Thyroid gland (tissue), 4 donors: ENCODE data around the gene ABHD3. TPM values are rescaled to one million over a fixed set of nuclear protein-coding genes. Genes with fewer than 3 reads are reported as not detected.
A peak's percentile ranks its signal among the peaks of the same experiment; 100 is the strongest.

Experiments used
- DNase-seq, 2 donors: peaks; one replicate each; pipeline ENCODE4 v3.0.0-alpha.2; 2019
- H3K27ac ChIP-seq, 3 donors: fragments of 200-600 bp; sonication (generic); 1 replicate in 2 of 3; 2 replicates in 1 of 3; pipeline ENCODE4 v1.5.1; 2016 to 2019; ENCODE audit warnings: mild to moderate bottlenecking in 1 of 3, moderate library complexity in 1 of 3
- H3K27me3 ChIP-seq: fragments of 200-600 bp; sonication (generic); one replicate; pipeline ENCODE4 v1.5.1; 2019
- H3K36me3 ChIP-seq, 2 donors: fragments of 200-600 bp; sonication (generic); one replicate each; pipeline ENCODE4 v1.5.1; 2016 to 2019
- H3K4me1 ChIP-seq, 2 donors: fragments of 200-600 bp; sonication (generic); one replicate each; pipeline ENCODE4 v1.5.1; 2017 to 2019
- H3K4me3 ChIP-seq, 3 donors: fragments of 200-600 bp; sonication (generic); replicated peaks in 1 of 3; 1 replicate in 2 of 3; 2 replicates in 1 of 3; pipeline ENCODE4 v1.5.1; 2016; ENCODE audit warnings: mild to moderate bottlenecking in 1 of 3
- H3K9me3 ChIP-seq: fragments of 200-600 bp; sonication (generic); one replicate; pipeline ENCODE4 v1.5.1; 2017
- POLR2A ChIP-seq, 2 donors: fragments of 450-650 bp; IDR thresholded peaks; one replicate each; pipeline ENCODE4 v1.6.1; 2017; ENCODE audit warnings: antibody characterized with exemption in 2 of 2, mild to moderate bottlenecking in 2 of 2, moderate library complexity in 1 of 2
- WGBS, 2 donors: methylation state at CpG; one replicate each; pipeline ENCODE4 v1.1.5; 2017; 5-methylcytosine and 5-hydroxymethylcytosine counted together
- intact Hi-C: fragments of 100-400 bp; cut with DNase I; formaldehyde crosslinking; loops from one replicate; pipeline ENCODE4 v1.15.1; 2023
- total RNA-seq, 4 donors: library from RNA; depleted of rRNA; stranded (reverse); fragments of >200 nt; gene quantifications; one replicate each; pipeline ENCODE4 v1.2.3, GENCODE V29; 2016
- TF ChIP-seq, protein P1 (sequence below), 6 experiments: fragments of 200-600 bp in 3 of 6; fragments of 450-650 bp in 3 of 6; sonication (generic) in 3 of 6; IDR thresholded peaks; one replicate each; pipeline ENCODE4 v1.5.1; 2016 to 2019; ENCODE audit warnings: antibody characterized with exemption in 6 of 6, mild to moderate bottlenecking in 2 of 6, inconsistent platforms in 1 of 6, moderate library complexity in 1 of 6

ABHD3 gene, protein sequence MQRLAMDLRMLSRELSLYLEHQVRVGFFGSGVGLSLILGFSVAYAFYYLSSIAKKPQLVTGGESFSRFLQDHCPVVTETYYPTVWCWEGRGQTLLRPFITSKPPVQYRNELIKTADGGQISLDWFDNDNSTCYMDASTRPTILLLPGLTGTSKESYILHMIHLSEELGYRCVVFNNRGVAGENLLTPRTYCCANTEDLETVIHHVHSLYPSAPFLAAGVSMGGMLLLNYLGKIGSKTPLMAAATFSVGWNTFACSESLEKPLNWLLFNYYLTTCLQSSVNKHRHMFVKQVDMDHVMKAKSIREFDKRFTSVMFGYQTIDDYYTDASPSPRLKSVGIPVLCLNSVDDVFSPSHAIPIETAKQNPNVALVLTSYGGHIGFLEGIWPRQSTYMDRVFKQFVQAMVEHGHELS
- total RNA-seq: 10 to 100 TPM; 17.6 to 28.2 (median 24.5) TPM

DNA sequence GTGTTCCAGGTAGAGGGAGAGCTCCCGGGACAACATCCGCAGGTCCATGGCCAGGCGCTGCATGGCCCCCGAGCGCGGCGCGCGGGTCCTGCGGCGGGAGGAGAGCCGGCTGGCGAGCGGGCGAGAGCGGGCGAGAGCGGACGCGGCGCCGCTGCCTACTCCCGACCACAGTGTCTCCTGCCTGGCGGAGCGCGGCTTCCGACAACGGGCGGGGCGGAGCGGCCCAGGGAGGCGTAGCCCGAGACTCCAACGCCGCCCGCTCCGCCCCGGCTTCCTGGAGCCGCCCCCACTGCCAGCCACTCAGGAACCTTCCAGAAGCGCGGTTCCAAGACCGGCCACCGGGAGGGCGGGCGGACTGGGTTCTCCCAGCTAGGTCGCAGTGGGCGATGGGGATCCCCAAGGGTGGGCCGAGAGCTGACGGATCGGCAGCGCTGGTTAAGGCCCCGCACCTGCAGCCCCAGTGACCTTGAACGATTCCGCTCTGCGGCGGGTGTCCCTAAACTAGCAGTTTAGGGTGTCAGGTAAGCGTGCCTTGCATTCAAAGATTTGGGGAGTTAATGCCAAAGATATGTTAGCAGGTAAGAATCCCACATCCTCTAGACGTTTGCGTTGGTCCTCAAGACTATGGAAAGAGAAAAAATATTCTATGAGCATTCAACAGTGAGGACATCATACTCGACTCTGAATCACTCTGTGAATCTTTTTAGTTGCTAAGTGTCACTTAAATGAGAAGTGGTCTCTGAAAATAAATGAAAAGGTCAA is at the start of gene ABHD3:
TSS of gene ABHD3 (minus strand) at position 172 of the 762 bp plus-strand sequence. CDS start at position 63, 109 bp downstream.
- intact Hi-C loops: loop anchor here (5.0 kb wide), 1 partner anchor 92 kb away; the partner anchor contains the start of gene SNRPD1
- TF ChIP-seq, protein P1, sequence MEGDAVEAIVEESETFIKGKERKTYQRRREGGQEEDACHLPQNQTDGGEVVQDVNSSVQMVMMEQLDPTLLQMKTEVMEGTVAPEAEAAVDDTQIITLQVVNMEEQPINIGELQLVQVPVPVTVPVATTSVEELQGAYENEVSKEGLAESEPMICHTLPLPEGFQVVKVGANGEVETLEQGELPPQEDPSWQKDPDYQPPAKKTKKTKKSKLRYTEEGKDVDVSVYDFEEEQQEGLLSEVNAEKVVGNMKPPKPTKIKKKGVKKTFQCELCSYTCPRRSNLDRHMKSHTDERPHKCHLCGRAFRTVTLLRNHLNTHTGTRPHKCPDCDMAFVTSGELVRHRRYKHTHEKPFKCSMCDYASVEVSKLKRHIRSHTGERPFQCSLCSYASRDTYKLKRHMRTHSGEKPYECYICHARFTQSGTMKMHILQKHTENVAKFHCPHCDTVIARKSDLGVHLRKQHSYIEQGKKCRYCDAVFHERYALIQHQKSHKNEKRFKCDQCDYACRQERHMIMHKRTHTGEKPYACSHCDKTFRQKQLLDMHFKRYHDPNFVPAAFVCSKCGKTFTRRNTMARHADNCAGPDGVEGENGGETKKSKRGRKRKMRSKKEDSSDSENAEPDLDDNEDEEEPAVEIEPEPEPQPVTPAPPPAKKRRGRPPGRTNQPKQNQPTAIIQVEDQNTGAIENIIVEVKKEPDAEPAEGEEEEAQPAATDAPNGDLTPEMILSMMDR (IDR thresholded peaks at IDR 0.05): peak in 5 of 6 experiments; percentile 14 to 85 (median 69)
- TF ChIP-seq POLR2A (IDR thresholded peaks at IDR 0.05): peak; percentile 88 to 100
- no peaks in the 10 kb centered on the region for H3K9me3 ChIP-seq
- peak; percentile 96 for DNase-seq
- H3K4me1 ChIP-seq: peaks cover 0 to 3% of the 10 kb centered on the region in 2 donors
- peak within 1 kb of the TSS; percentile 48 to 83 (median 63) for H3K4me3 ChIP-seq
- WGBS, 2 donors: 6 to 10% methylated on average over 12 to 14 of the region's 60 CpGs
- no peaks in the 10 kb centered on the region for H3K36me3 ChIP-seq
- no peaks in the 10 kb centered on the region for H3K27me3 ChIP-seq
- H3K27ac ChIP-seq: peak within 1 kb of the TSS; percentile 90 to 96 (median 94)

DNA sequence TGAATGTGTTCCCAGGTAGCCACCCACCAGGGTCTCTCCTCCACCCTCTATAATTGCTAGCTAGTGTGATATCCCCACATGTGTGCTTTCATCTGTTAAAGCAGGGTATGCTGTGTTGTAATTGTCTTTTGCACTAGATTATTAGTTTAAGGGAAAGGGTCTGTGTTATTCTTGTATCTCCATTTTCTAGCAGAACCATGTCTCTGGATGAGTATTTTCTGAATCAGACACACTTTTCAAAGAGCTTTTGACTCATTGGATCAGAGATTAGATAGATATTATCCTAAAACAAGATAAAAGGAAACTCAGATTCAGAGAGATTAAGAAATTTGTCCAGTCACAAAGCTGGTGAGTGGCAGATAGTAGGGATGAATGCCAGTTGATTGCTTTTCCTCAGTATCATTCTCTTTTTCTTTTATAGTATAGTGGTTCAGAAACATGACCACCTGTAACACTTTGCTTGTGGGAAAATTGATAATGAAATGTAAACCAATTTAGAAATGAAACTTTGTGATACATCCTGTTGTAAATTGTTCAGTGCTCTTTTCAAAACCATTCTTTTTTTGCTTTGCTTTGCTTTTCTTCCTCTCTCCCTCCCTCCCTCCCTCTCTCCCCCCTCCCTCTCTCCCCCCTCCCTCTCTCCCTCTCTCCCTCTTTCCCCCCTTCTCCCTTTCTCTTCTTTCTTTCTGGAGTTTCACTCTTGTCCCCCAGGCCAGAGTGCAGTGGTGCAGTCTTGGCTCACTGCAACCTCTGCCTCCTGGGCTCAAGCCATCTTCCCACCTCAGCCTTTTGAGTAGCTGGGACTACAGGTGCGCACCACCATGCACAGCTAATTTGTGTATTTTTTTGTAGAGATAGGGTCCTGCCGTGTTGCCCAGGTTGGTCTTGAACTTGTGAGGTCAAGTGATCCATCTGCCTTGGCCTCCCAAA is 43.5 kb upstream of the ABHD3 start:
- WGBS, 2 donors: 92 to 94% methylated on average over 2 of the region's 2 CpGs
- H3K27ac ChIP-seq: no peak overlapping the region
- H3K4me1 ChIP-seq: peaks cover 14 to 35% of the 10 kb centered on the region in 2 donors
- H3K27me3 ChIP-seq: no peaks in the 10 kb centered on the region
- no peak for DNase-seq
- no peaks in the 10 kb centered on the region for H3K9me3 ChIP-seq
- H3K4me3 ChIP-seq: no peak overlapping the region
- intact Hi-C loops: no loop called here
- TF ChIP-seq POLR2A (IDR thresholded peaks at IDR 0.05): no peak
- TF ChIP-seq, protein P1 (IDR thresholded peaks at IDR 0.05): no peak
- H3K36me3 ChIP-seq: no peaks in the 10 kb centered on the region

DNA sequence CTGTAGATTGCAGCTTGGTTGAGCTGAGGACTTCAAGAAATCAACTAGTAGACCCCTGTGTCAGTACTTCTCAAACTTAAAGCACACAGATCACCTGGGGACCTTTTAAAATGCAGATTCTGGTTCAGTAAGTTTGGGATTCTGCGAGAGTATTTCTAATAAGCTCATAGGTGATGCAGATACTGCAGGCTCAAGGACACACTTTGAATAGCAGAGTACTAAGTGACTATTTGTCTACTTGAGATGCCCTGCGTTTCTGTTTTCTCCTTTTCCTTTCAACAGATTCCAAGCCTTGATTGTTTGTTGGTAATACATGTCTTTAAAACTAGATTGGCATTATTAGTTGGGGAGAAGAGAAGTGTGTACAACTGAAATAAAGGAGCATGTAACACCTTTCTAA is 42.7 kb upstream of the ABHD3 start:
- Histone ChIP-seq H3K4me1 (peaks cover 16 to 42% of the 10 kb centered on the region in 2 donors), H3K27me3 (no peaks in the 10 kb centered on the region), H3K27ac (no peak overlapping the region), H3K4me3 (no peak overlapping the region), H3K36me3 (no peaks in the 10 kb centered on the region), H3K9me3 (no peaks in the 10 kb centered on the region)
- WGBS, 2 donors: 46 to 53% methylated on average over 2 of the region's 2 CpGs
- intact Hi-C loops: no loop called here
- no peak for TF ChIP-seq POLR2A (IDR thresholded peaks at IDR 0.05)
- TF ChIP-seq, protein P1 (IDR thresholded peaks at IDR 0.05): no peak
- DNase-seq: no peak

DNA sequence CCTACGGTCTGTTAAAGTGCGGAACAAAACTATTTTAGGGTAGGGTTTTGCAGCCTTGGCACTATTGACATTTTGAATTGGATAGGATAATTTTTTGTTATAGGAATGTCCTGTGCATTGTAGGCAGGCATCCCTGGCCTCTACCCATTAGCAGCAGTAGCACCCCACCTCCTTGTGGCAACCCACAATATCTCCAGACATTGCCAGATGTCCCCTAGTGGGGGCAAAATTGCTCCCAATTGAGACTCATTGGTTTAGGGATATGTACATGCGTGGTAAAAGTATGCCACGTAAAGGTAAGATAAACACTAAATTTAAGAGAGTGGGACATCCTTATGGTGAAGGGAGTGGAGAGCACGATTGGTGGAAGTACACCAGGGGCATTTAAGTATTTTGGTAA is 40.7 kb upstream of the ABHD3 start:
- Histone ChIP-seq H3K27ac (no peak overlapping the region), H3K4me3 (no peak overlapping the region), H3K9me3 (no peaks in the 10 kb centered on the region), H3K27me3 (no peaks in the 10 kb centered on the region), H3K4me1 (peaks cover 20 to 43% of the 10 kb centered on the region in 2 donors), H3K36me3 (no peaks in the 10 kb centered on the region)
- TF ChIP-seq POLR2A (IDR thresholded peaks at IDR 0.05): no peak
- TF ChIP-seq, protein P1 (IDR thresholded peaks at IDR 0.05): no peak
- 92% methylated on average over 5 of the region's 5 CpGs for whole genome bisulfite sequencing, 2 donors
- no peak for DNase-seq
- intact Hi-C loops: no loop called here
